Mesenchymal stem cell (in vitro differentiated cells and primary cell): ENCODE measurements around the gene RAPGEF4.

ENCODE experiments used
- DNase-seq: peaks from one replicate; pipeline ENCODE4 v3.0.0-alpha.2; 2013
- H2AFZ ChIP-seq: one replicate; pipeline ENCODE4 v1.6.1; 2013; ENCODE audit warnings: low read depth, mild to moderate bottlenecking, control low read depth, inconsistent platforms, low read length, moderate library complexity
- H2AK5ac ChIP-seq: 2 replicates; pipeline ENCODE4 v1.6.1; 2013; ENCODE audit warnings: low read length, moderate library complexity, mild to moderate bottlenecking, inconsistent platforms; ENCODE audit not compliant: severe bottlenecking
- H2BK120ac ChIP-seq: one replicate; pipeline ENCODE4 v1.6.1; 2013; ENCODE audit warnings: low read depth, mild to moderate bottlenecking, inconsistent platforms, low read length, moderate library complexity
- H2BK12ac ChIP-seq, 2 experiments: one replicate each; pipeline ENCODE4 v1.6.1; 2013; ENCODE audit warnings: inconsistent platforms in 2 of 2, low read length in 2 of 2, mild to moderate bottlenecking in 2 of 2, moderate library complexity in 2 of 2, control low read depth in 1 of 2
- H2BK15ac ChIP-seq: one replicate; pipeline ENCODE4 v1.6.1; 2013; ENCODE audit warnings: mild to moderate bottlenecking, low read depth, inconsistent platforms; ENCODE audit not compliant: poor library complexity, severe bottlenecking
- H2BK5ac ChIP-seq: 2 replicates; pipeline ENCODE4 v1.6.1; 2013; ENCODE audit warnings: low read depth, mild to moderate bottlenecking, low read length, control low read depth, inconsistent platforms; ENCODE audit not compliant: poor library complexity, severe bottlenecking
- H3K14ac ChIP-seq, 2 experiments: one replicate each; pipeline ENCODE4 v1.6.1; 2013; ENCODE audit warnings: inconsistent platforms in 2 of 2, low read length in 2 of 2, control low read depth in 1 of 2, mild to moderate bottlenecking in 1 of 2, moderate library complexity in 1 of 2
- H3K18ac ChIP-seq, 2 experiments: one replicate each; pipeline ENCODE4 v1.6.1; 2013; ENCODE audit warnings: inconsistent platforms in 2 of 2, low read length in 2 of 2, control low read depth in 1 of 2, low read depth in 1 of 2, mild to moderate bottlenecking in 1 of 2
- H3K23ac ChIP-seq, 2 experiments: one replicate each; pipeline ENCODE4 v1.6.1; 2013; ENCODE audit warnings: inconsistent platforms in 2 of 2, low read length in 2 of 2, mild to moderate bottlenecking in 2 of 2, moderate library complexity in 2 of 2, control low read depth in 1 of 2
- H3K27ac ChIP-seq: 2 replicates; pipeline ENCODE4 v1.5.1; 2013; ENCODE audit warnings: mild to moderate bottlenecking, moderate library complexity, low read length, control low read depth, inconsistent platforms; ENCODE audit not compliant: poor library complexity, severe bottlenecking
- H3K27me3 ChIP-seq, 2 experiments: 2 replicates each; pipeline versions ENCODE4 v1.6.1 to v1.7.0; 2013; ENCODE audit warnings: low read length in 2 of 2, mild to moderate bottlenecking in 2 of 2, moderate library complexity in 2 of 2, control low read depth in 1 of 2, inconsistent platforms in 1 of 2; ENCODE audit not compliant: control insufficient read depth in 1 of 2, insufficient read depth in 1 of 2
- H3K36me3 ChIP-seq, 2 experiments: 2 replicates each; pipeline versions ENCODE4 v1.6.1 to v1.7.0; 2013; ENCODE audit warnings: low read length in 2 of 2, control low read depth in 1 of 2, inconsistent platforms in 1 of 2, low read depth in 1 of 2, mild to moderate bottlenecking in 1 of 2; ENCODE audit not compliant: insufficient read depth in 2 of 2, control insufficient read depth in 1 of 2
- H3K4ac ChIP-seq, 2 experiments: one replicate each; pipeline ENCODE4 v1.6.1; 2013; ENCODE audit warnings: inconsistent platforms in 2 of 2, low read length in 2 of 2, mild to moderate bottlenecking in 2 of 2, moderate library complexity in 2 of 2, control low read depth in 1 of 2, low read depth in 1 of 2
- H3K4me1 ChIP-seq: 2 replicates; pipeline ENCODE4 v1.6.1; 2013; ENCODE audit warnings: low read depth, low read length, control low read depth; ENCODE audit not compliant: control insufficient read depth, insufficient read depth
- H3K4me2 ChIP-seq: 2 replicates; pipeline ENCODE4 v1.6.1; 2013; ENCODE audit warnings: low read length, mild to moderate bottlenecking, inconsistent platforms; ENCODE audit not compliant: poor library complexity, severe bottlenecking
- H3K4me3 ChIP-seq, 2 experiments: 2 replicates each; pipeline versions ENCODE4 v1.5.1 to v1.7.0; 2013; ENCODE audit warnings: low read length in 2 of 2, mild to moderate bottlenecking in 2 of 2, control low read depth in 1 of 2, low read depth in 1 of 2; ENCODE audit not compliant: insufficient read depth in 1 of 2
- H3K79me1 ChIP-seq: replicated peaks from 2 replicates; pipeline ENCODE4 v1.6.1; 2013; ENCODE audit warnings: mild to moderate bottlenecking, control low read depth, low read length, inconsistent platforms; ENCODE audit not compliant: poor library complexity, severe bottlenecking
- H3K9ac ChIP-seq: 2 replicates; pipeline ENCODE4 v1.7.0; 2013; ENCODE audit warnings: mild to moderate bottlenecking, low read length, moderate library complexity
- H3K9me3 ChIP-seq: 2 replicates; pipeline ENCODE4 v1.7.0; 2013; ENCODE audit warnings: mild to moderate bottlenecking, low read length; ENCODE audit not compliant: control insufficient read depth
- H4K8ac ChIP-seq: one replicate; pipeline ENCODE4 v1.6.1; 2013; ENCODE audit warnings: inconsistent platforms, mild to moderate bottlenecking, low read length, moderate library complexity
- H4K91ac ChIP-seq: one replicate; pipeline ENCODE4 v1.6.1; 2013; ENCODE audit warnings: mild to moderate bottlenecking, low read length, inconsistent platforms
- WGBS: methylation state at CpG from one replicate; pipeline ENCODE4 v1.1.7; 2013; ENCODE audit warnings: mixed read lengths; 5-methylcytosine and 5-hydroxymethylcytosine counted together

The RAPGEF4 gene

DNA sequence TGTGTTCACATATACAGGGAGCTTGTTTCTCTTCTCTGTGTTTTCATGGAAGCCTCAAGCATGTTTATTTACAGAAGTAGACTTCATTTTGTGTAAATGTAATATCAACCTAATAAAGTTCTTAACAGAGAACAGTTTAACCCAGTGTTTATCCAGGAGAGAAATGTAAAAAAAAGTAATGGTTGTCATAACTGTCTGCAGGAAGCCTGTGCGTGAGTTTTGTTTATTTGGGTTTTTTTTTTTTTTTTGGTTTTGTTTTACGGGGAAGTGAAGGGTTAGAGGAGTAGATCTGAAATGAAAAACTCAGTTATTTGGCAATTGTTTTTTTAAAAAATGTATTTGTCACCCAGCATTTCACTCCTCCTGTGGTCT, 124.7 kb downstream of the RAPGEF4 start:
- H2AFZ ChIP-seq: no peak overlapping the region
- no peak overlapping the region for H3K23ac ChIP-seq
- H3K14ac ChIP-seq: no peak overlapping the region
- no peak overlapping the region for H4K8ac ChIP-seq
- no peaks in the 10 kb centered on the region for H3K4me1 ChIP-seq
- H2BK15ac ChIP-seq: no peak overlapping the region
- no peaks in the 10 kb centered on the region for H3K36me3 ChIP-seq
- no peak overlapping the region for H2BK12ac ChIP-seq
- H2AK5ac ChIP-seq: no peak overlapping the region
- H3K18ac ChIP-seq: no peak overlapping the region
- DNase-seq: no peak
- H3K27me3 ChIP-seq: no peaks in the 10 kb centered on the region
- no peaks in the 10 kb centered on the region for H3K9me3 ChIP-seq
- H4K91ac ChIP-seq: no peak overlapping the region
- no peak overlapping the region for H2BK5ac ChIP-seq
- no peak overlapping the region for H3K4me3 ChIP-seq
- H3K27ac ChIP-seq: no peak overlapping the region
- 4% methylated on average over 1 of the region's 2 CpGs for WGBS
- H3K9ac ChIP-seq: no peak overlapping the region
- no peak overlapping the region for H3K4ac ChIP-seq
- H2BK120ac ChIP-seq: no peak overlapping the region
- no peak overlapping the region for H3K4me2 ChIP-seq
- no peaks in the 10 kb centered on the region for H3K79me1 ChIP-seq

DNA sequence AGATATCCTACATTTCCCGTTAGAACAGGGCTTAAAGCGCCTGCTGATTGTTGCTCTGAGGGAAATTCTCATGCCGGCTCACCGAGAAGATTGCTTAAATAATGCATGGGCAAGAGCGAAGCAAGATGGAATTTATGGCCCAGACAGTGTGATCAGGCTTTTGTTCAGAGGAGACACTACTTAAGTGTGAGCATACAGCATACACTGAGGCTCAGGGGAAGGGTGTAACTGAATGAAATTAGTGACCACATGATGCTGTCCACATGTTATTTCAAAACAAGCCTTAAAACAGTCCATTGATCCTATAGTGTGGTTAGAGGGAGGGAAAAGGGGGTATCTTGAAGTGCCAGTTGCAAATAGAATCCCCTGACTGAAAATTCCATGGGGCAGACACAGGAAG, 125.5 kb downstream of the RAPGEF4 start:
- Histone ChIP-seq H2BK120ac (no peak overlapping the region), H3K9me3 (no peaks in the 10 kb centered on the region), H3K4me2 (no peak overlapping the region), H3K4me3 (no peak overlapping the region), H3K18ac (no peak overlapping the region), H3K4ac (no peak overlapping the region), H3K14ac (no peak overlapping the region), H3K27ac (no peak overlapping the region), H2BK15ac (no peak overlapping the region), H3K27me3 (no peaks in the 10 kb centered on the region), H3K23ac (no peak overlapping the region), H3K36me3 (no peaks in the 10 kb centered on the region), H4K91ac (no peak overlapping the region), H2BK5ac (no peak overlapping the region), H2AFZ (no peak overlapping the region), H2BK12ac (no peak overlapping the region), H4K8ac (no peak overlapping the region), H2AK5ac (no peak overlapping the region), H3K79me1 (no peaks in the 10 kb centered on the region), H3K9ac (no peak overlapping the region), H3K4me1 (no peaks in the 10 kb centered on the region)
- 75% methylated on average over 5 of the region's 5 CpGs for WGBS
- no peak for DNase-seq

DNA sequence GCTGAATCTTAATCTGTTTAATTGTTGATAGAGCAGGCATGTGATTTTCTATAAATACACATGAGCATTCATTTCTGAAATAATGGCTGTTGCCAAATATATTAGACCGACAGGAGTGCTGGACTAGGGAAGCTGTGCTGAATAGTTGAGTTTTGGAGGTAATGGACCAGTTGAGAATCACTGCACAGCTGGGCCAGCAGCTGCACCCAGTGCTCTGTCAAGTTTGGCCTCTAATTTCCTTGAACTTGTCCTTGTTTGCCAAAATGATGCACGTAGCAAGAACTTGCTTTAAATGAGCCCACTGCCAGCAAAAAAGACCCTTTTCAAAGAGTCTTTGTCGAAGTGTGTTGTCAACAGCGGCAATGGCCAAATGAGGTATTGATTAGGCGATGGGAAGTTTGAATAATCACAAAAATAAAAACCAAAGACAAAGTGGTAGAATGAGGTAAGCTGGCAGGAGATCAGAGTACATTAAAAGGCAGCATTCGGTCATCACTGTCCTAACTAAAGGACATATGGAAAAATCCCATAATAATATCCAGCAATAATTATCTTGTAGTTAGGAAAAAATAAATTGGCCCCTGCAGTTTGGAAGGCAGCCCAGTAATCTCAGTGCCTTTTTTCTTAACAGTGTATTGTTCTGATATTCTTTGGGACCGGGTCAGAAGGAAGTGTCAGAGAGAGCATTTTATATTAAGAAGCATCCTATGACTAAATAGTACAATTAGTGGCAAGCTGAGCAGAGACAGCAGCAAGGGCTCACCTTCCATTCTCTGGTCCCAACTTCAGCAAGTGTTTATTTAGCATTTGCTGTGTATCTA, 126.2 kb downstream of the RAPGEF4 start:
- no peak overlapping the region for H3K23ac ChIP-seq
- no peak overlapping the region for H2AFZ ChIP-seq
- no peak overlapping the region for H2BK120ac ChIP-seq
- no peak overlapping the region for H3K4me2 ChIP-seq
- no peak overlapping the region for H3K9ac ChIP-seq
- H3K4me3 ChIP-seq: no peak overlapping the region
- no peaks in the 10 kb centered on the region for H3K27me3 ChIP-seq
- H3K4ac ChIP-seq: no peak overlapping the region
- DNase-seq: no peak
- no peak overlapping the region for H4K8ac ChIP-seq
- no peak overlapping the region for H4K91ac ChIP-seq
- no peaks in the 10 kb centered on the region for H3K9me3 ChIP-seq
- H3K14ac ChIP-seq: no peak overlapping the region
- H3K79me1 ChIP-seq: no peaks in the 10 kb centered on the region
- H2AK5ac ChIP-seq: no peak overlapping the region
- no peak overlapping the region for H3K18ac ChIP-seq
- H3K36me3 ChIP-seq: no peaks in the 10 kb centered on the region
- H2BK5ac ChIP-seq: no peak overlapping the region
- 92% methylated on average over 5 of the region's 7 CpGs for WGBS
- no peaks in the 10 kb centered on the region for H3K4me1 ChIP-seq
- no peak overlapping the region for H2BK12ac ChIP-seq
- H3K27ac ChIP-seq: no peak overlapping the region
- no peak overlapping the region for H2BK15ac ChIP-seq

DNA sequence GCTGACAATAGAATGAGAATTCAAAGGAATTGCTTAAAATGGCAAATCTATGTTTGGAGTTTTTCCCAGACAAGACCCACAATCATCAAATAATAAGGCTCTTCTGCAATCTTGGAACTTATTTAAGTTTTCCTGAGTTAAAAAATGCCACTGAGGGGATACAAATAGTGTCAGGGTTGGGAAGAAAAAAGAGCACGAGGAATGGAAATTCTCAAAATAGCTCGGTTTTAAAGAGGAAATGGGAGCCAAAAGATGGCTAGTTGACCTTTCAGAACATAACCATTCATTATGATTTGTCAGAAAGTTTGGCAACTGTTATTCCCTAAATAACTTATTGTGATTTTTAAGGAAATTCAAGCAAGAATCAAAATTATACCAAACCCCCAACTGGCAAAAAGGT, 127.7 kb downstream of the RAPGEF4 start:
- H3K27ac ChIP-seq: no peak overlapping the region

More for the DNA sequence above, 127.7 kb downstream of the RAPGEF4 start:
- H3K14ac ChIP-seq: no peak overlapping the region
- H3K23ac ChIP-seq: no peak overlapping the region
- H3K4ac ChIP-seq: no peak overlapping the region
- no peak overlapping the region for H2AFZ ChIP-seq
- no peak overlapping the region for H4K91ac ChIP-seq
- H3K4me2 ChIP-seq: no peak overlapping the region
- no peak for DNase-seq
- H3K4me1 ChIP-seq: no peaks in the 10 kb centered on the region
- H3K36me3 ChIP-seq: no peaks in the 10 kb centered on the region
- H3K27me3 ChIP-seq: no peaks in the 10 kb centered on the region
- WGBS: 69% methylated on average over 2 of the region's 2 CpGs
- no peak overlapping the region for H2BK12ac ChIP-seq
- no peaks in the 10 kb centered on the region for H3K79me1 ChIP-seq
- no peak overlapping the region for H2BK120ac ChIP-seq
- H2BK15ac ChIP-seq: no peak overlapping the region
- H3K9ac ChIP-seq: no peak overlapping the region
- no peak overlapping the region for H2AK5ac ChIP-seq
- no peak overlapping the region for H2BK5ac ChIP-seq
- no peaks in the 10 kb centered on the region for H3K9me3 ChIP-seq
- H3K18ac ChIP-seq: no peak overlapping the region
- H3K4me3 ChIP-seq: no peak overlapping the region
- H4K8ac ChIP-seq: no peak overlapping the region
